GM19372 (cell line): Measurements from ENCODE around the gene PRM1.

Experiments
- ATAC-seq: cut with Tn5 transposase; IDR thresholded peaks from one replicate; pipeline ENCODE4 v1.9.1; 2021; ENCODE audit warnings: mild to moderate bottlenecking, low read depth, moderate library complexity; ENCODE audit not compliant: unreplicated experiment

PRM1 gene

DNA sequence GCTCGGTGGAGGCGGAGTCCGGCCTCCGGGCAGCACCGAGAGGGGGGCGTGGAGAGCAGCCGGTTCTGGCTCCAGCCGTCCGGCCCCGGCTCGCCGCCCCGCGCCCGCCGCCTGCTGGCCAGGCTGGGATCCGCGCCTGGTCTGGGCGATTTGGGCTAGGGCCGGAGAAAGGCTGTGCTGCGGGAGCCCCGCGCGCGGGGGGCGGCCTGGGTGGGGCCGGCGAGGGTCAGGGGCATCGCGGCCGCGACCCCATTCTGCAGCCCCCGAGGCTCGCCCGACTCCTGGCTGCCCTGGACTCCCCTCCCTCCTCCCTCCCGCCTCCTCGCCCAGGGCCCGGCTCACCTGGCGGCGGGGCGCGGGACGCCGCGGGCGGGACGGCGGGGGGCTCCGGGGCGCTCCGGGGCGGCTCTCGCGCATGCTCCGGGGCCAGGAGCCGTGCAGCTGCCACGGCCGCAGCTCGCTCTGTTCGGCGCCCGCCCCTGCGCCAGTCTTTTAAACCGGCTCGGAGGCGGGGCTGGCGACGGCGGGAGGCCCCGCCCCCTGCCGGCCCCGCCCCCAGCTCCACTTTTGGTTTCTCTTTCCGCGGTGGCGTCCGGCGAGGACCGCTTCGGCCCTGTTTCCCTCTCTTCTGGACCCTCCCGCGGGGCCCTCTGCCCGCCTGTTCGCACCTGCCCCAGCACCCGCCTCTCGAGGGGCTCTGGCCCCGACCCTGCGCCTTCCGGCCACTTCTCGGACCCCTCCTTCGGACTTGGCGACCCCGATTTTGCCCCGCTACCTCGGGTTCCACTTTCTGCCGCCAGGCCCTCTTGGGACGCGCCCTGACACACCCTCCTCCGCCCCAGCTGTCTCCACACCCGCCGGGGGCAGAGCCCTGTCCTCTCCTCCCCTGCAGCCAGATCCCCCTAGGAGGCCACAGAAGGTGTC is 25.1 kb downstream of the PRM1 start, which contains the start of gene SOCS1:
SOCS1 (minus strand) TSS at position 468 of the 924 bp plus-strand sequence. CDS start 726 bp downstream, outside the sequence.
- peak; percentile 52 for ATAC-seq

DNA sequence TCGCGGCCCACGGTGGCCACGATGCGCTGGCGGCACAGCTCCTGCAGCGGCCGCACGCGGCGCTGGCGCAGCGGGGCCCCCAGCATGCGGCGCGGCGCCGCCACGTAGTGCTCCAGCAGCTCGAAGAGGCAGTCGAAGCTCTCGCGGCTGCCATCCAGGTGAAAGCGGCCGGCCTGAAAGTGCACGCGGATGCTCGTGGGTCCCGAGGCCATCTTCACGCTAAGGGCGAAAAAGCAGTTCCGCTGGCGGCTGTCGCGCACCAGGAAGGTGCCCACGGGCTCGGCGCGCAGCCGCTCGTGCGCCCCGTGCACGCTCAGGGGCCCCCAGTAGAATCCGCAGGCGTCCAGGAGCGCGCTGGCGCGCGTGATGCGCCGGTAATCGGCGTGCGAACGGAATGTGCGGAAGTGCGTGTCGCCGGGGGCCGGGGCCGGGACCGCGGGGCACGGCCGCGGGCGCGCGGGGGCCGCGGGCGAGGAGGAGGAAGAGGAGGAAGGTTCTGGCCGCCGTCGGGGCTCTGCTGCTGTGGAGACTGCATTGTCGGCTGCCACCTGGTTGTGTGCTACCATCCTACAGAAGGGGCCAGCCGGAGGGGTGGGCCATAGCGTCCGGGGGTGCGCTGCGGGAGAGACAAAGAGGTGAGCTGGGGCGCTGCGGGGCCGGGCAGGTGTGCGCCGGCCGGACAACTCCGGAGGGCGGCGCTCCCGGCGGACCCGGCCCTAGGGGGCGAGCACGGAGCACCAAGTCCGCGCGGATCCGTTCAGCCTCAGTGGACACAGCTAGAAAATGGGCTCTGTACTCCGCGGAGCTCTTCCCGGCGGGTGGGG is 26.0 kb downstream of the PRM1 start:
- ATAC-seq: peak; percentile 0

DNA sequence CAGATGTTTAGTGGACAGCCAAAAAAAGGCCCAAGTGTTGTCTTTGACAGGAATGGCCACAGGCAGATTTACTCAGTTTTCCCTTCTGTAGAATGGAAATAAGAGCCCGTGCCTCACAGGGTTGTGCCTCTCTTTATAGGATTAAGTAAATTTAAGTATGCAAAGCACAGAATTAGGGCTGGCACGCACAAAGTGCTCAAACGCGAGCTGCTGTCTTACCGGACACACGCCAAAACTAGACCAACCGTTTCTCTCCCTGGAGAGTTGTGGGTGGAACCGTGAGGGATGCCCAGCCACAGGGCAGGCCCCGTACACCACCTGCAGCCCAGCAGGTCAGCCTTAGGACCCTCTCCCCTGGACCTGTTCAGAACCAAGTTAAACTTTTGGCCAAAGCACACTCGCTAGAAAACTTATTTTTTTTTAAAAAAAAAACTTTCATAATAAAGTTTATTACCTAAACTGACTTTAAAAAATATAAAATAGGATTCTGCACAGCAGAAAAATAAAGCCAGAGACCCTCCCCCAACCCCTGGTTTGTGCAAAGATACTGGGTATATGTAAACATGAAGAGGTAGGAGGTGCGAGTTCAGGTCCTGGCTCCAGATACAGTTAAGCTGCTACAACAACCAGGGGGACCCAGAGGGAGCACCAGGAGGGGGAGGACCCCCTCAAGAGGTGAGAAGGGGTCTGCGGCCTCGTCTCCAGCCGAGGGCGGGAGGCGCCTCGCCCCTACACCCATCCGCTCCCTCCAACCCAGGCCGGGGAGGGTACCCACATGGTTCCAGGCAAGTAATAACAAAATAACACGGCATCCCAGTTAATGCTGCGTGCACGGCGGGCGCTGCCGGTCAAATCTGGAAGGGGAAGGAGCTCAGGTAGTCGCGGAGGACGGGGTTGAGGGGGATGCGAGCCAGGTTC is 26.9 kb downstream of the PRM1 start:
- no peak for ATAC-seq

DNA sequence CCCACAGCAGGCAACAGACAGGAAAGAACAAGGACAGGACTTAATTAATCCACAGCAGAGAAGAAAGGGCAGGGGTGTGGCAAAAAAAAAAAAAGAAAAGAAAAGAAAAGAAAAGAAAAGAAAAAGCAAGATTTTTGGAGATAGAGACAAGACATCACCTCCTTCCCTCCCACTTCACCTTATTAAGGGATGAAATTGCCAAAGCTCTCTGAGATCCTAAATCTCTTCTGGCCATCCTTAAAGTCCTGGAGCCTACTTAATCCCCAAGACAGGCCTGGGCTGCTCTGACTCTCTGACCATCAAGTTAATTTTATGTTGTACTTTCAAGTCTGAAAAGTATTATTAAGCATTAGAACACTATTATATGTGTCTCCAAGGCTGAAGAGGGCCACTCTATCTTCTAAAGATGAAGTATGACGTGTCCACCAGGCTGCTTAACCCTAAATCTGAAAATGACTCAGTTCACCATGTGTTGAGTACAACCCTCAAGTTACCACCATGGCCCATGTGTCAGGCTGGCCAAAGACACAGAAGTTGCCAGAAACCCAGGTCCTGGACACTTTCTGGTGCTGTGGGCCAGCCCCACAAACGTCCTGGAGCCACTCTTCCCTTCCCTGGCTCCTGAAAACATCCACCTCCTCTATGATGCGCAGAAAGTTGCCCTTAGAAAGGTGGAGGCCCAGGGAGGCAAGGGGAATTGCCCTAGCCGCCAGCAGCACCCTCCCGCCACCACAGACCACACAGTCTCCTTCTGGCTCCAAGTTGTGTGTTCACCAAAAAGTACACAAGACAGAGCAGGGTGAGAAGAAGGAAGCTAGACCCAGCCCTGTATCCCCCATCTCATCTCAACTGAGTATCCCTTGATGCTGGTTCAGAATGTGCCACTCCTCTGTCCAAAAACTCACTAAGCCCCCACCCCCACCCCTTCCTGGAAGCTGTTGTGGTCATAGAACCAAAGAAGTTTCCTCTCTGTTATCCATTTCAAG is 27.8 kb downstream of the PRM1 start:
- ATAC-seq: no peak

DNA sequence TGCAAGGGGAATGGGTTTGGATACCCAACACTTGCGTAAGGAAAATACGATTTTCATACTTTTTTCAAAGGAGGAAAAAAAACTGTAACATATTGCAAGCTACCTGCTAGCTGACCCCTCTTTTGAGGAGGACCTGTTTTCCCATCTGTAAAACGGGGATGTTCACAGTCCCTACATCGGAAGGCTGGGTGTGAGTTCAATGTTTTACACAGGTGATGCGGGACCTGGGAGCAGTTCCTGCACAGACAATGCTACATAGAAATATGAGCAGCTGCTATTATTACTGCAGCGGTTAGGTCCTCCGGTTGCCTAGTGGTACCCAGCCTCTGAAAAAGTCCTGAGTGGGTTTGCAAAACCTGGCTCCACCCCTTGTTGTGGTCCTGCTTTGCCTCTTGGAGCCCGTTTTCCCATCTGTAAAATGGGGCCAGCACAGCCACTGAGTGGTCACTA is 28.6 kb downstream of the PRM1 start:
- no peak for ATAC-seq

DNA sequence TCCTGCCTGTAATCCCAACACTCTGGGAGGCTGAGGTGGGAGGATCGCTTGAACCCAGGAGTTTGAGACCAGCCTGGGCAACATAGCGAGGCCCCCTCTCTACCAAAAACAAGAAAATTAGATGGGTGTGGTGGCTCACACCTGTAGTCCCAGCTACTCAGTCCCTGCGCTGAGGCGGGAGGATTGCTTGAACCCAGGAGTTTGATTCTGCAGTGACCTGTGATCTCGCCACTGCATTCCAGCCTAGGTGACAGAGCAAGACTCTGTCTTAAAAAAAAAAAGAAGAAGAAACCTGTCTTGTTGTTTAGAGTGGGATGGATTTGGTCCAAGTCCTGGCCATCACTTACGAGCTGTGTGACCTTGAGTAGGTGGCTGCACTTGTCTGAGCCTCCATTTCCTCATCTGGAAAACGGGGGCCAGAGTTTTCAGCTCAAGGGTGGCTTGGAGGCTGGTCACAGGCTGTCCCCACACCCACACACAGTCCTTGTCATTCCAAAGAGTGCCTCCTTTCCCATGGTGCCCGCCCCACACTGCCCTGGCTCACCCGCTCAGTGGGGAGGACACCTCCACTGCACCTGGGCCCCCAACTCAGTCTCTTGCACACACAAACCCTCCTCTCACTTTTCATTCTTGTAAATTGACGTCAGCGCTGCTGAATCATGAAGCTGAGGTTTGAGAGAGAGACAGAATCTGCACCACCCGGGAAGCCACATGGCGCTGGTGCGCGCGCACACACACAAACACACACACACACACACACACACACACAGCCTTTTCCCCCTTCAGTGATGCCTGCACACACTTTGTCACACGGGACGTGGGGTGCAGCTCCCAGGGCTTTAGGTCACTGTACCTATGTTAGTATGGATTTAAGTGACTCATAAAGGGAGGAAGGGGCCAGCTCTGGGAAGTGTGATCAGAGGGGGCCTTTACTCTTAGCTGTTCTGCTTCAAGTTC is 29.3 kb downstream of the PRM1 start:
- no peak for ATAC-seq

DNA sequence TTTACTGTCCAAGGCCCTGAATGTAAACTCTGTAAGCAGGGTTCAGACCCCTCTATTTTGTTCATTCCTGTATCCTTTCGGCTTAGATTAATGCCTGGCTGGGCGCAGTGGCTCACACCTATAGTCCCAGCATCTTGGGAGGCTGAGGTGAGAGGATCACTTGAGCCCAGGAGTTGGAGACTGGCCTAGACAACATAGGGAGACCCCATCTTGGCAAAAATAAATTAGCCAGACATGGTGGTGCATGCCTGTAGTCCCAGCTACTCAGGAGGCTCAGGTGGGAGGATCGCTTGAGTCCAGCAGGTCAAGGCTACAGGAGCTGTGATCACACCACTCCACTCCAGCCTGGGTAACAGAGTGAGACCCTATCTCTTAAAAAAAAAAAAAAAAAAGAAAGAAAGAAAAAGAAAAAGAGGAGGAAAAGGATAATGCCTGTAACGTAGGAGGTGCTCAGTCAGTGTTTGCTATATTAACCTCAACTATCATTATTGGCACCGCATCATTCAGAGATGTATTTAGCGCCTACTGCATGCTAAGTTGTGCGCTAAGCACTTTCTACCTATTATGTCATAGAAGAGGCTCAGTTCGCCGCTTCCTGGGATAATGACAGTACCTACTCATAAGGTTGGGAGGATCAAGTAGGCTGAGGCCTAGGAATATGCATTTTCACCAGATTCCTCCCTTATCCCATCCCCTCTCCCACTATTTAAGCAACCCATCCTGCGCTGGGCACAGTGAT is 30.2 kb downstream of the PRM1 start:
- ATAC-seq: no peak

DNA sequence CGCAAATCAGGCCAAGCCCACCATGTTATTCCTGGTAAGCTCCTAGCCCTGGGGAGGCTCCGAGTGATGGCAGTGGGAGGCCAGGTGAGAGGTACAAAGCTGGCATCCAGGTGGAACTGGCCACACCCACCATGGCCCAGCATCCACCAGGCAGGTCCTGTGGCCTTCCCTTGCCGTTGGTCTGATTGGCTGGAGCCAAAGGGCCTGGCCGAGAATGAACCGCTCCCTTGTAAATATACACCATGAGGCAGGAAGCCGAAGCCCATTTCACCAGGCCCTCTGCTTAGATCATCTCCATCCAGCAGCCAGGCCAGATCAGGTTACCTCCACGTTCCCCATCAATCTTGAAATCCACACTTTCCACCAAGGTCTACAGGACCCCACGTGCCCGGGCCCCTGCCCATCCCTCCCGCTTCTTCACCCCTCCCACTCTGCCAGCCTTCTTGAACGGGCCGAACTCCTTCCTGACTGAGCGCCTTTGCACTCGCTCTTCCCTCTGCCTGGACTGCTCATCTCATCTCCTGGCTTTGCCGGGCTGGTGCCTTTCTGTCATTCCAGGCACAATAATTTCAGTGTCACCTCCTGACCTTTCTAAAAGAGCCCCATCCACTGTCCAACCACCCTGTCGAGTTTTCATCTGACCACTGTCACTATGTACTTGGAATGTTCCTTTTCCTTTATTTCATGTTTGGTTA is 30.9 kb downstream of the PRM1 start:
- no peak for ATAC-seq

DNA sequence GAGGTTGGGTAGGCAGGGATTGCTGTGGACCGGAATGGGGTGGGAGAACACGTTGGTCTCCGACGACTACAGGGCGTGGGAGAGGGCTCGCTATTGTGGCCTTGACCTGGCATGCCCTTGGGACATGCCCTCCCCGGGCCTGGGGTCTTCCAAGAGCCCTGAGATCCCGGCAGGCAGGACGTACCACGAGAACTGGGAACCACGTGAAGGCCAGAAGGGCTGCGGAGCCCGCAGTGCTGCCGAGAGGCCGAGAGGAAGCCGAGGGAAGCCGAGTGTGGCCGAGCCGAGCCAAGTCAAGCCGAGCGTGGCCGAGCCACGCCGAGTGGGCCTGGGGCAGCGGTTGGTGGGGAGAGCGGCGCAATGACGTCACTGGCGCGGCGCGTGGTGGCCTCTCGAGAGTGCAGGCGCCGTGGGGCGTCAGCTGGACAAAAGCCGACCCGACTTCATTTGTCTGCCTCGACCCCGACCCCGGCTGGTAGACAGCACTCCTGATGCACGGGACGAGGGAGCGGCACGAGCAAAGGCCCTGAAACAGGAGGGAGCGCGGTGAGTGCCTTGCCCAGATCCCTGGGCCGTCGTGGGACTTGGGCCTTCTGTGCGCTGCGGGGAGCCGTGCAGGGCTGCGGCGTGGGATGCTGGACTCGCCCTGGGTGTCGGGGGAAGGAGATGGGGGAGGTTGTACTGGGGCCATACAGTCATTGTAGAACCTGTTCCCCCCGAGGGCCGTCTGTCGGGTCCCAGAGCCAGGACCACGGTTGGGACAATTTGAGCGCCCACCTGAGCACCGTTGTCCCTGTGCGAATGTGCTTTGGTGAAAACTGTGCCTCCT is 31.7 kb downstream of the PRM1 start:
- ATAC-seq: no peak

DNA sequence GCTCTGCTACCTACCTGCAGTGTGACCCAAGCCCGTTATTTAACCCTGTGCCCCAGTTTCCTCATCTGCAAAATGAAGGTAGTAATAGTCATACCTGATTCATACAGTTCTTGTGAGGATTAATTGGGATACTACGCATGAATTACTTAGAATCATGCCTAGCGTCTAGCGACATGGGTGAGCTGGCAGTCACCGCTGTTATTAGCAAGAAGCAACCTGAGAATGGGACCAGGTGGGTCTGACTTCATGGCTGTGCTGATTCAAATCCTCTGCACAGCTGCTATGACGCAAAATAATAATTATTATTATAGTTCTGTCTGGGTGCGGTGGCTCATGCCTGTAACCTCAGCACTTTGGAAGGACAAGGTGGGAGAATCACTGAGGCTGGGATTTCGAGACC is 33.0 kb downstream of the PRM1 start:
- no peak for ATAC-seq

DNA sequence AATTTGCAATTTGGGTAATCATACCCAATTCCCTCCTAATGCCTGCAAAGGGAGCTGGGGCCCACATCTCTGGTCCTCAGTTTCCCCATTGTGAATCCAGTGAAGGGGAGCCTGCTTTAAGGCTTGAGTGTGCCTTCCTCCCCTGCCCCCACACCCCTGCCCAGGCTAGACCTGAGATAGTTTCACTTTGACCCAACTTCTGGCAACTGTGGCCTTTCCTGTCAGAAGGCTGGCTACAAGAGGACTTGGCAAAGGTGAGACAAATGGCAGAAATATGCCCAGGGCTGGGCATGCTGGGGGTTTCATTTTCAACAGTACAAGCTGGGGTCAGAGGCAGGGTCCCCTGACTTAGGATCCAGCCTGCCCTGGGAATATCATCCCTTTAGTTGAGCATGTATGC is 35.1 kb downstream of the PRM1 start:
- ATAC-seq: no peak

DNA sequence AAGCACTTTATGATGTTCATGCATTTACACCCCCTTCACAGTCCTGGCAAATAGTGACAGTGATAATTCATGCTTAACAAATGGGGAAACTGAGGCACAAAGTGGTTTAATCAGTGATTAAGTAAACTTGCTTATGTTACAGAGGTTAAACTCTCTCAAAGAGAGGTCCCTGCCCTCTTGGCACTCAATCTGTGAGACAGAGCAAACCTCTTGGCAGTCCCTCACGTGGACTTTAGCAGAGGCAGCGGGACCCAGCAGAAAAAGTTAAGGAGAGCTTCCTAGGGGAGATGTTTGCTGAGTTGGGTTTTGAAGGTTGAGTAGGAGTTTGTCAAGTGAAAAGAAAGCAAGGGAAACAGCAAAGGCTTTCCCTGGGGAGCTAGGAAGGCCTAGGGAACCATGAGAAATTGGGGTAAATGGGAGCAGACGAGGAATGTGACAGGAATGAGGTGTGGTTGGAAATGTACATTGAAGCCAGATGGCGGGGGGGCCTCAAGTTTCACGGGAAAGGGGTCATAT is 35.9 kb downstream of the PRM1 start:
- no peak for ATAC-seq

DNA sequence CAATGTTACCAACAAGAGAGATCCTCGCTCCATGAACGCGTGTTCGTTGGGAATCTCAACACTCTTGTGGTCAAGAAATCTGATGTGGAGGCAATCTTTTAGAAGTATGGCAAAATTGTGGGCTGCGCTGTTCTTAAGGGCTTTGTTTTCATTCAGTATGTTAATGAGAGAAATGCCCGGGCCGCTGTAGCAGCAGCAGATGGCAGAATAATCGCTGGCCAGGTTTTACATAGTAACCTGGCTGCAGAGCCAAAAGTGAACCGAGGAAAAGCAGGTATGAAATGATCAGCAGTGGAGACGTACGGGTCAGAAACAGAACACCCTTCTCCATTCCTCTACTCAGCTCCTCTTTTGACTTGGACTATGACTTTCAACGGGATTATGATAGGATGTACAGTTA is 38.5 kb downstream of the PRM1 start:
- no peak for ATAC-seq

DNA sequence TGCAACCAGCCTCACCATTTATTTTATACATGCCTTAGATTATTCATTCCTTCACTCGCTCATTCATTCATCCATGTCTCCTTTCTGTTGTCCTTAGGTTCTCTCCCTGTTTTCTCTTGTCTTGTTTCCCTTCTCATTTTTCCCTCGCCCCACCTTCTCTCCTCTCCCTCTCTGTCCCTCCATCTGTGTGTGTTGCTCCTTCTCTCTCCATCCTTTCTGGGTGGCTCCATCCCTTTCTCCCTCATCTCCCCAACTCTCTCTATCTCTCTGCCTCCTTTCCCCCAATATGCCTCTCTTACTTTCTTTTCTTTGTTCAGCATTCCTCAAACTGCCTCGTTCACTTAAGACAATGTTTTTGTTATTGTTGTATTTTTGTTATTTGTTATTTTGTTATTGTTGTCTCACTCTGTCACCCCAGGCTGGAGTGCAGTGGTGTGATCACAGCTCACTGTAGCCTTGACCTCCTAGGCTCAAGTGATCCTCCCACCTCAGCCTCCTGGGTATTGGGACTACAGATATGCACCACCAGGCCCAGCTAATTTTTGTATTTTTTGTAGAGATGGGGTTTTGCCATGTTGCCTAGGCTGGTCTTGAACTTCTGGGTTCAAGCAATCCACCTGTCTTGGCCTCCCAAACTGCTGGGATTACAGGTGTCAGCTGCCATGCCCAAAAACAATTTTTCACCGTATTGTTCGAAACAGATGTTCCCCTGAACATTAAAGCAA is 39.5 kb downstream of the PRM1 start:
- ATAC-seq: no peak
